Right lobe of liver (tissue), 6 donors: ENCODE results near the gene MICA. TPM values are rescaled to one million over a fixed set of nuclear protein-coding genes. Genes with fewer than 3 reads are reported as not detected.
"Not testable (repeated sequence)": the region's sequence is repeated elsewhere in the genome, so short reads cannot be mapped to it uniquely, and the experiment has no call there.

Experiments
- ATAC-seq, 4 donors: fragments of 200-7000 bp; cut with Tn5 transposase; one replicate each; pipeline ENCODE4 v1.9.1; 2020; ENCODE audit warnings: mild to moderate bottlenecking in 4 of 4, moderate library complexity in 4 of 4
- DNase-seq, 3 donors: peaks; one replicate each; pipeline ENCODE4 v3.0.0-alpha.2; 2020
- H3K27ac ChIP-seq, 3 donors: fragments of 200-600 bp; one replicate each; pipeline ENCODE4 v1.8.0; 2022
- H3K27me3 ChIP-seq, 2 donors: fragments of 200-600 bp; one replicate each; pipeline ENCODE4 v1.8.0; 2022
- H3K36me3 ChIP-seq, 4 donors: fragments of 200-600 bp; sonication (generic) in 1 of 4; one replicate each; pipeline versions ENCODE4 v1.5.1 to v1.8.0; 2017 to 2022; ENCODE audit warnings: control low read depth in 1 of 4
- H3K4me1 ChIP-seq, 4 donors: fragments of 200-600 bp; sonication (generic) in 1 of 4; one replicate each; pipeline versions ENCODE4 v1.5.1 to v1.8.0; 2017 to 2022; ENCODE audit warnings: control low read depth in 1 of 4
- H3K4me3 ChIP-seq, 3 donors: fragments of 200-600 bp; one replicate each; pipeline ENCODE4 v1.8.0; 2022
- H3K9me3 ChIP-seq, 4 donors: fragments of 200-600 bp; sonication (generic) in 1 of 4; one replicate each; pipeline versions ENCODE4 v1.5.1 to v1.8.0; 2017 to 2022; ENCODE audit warnings: control low read depth in 1 of 4
- CTCF ChIP-seq, 4 donors: fragments of 200-600 bp in 3 of 4; fragments of 450-650 bp in 1 of 4; IDR thresholded peaks; one replicate each; pipeline versions ENCODE4 v1.5.1 to v1.8.0; 2016 to 2022; ENCODE audit warnings: antibody characterized with exemption in 4 of 4, mild to moderate bottlenecking in 2 of 4
- POLR2A ChIP-seq: fragments of 450-650 bp; IDR thresholded peaks from one replicate; pipeline ENCODE4 v1.6.1; 2017; ENCODE audit warnings: antibody characterized with exemption, mild to moderate bottlenecking
- WGBS: methylation state at CpG from one replicate; pipeline ENCODE4 v1.1.6; 2018; ENCODE audit warnings: low coverage, low lambda C conversion rate; ENCODE audit not compliant: insufficient coverage; ENCODE audit errors: missing lambda C conversion rate; 5-methylcytosine and 5-hydroxymethylcytosine counted together
- intact Hi-C, 2 donors: fragments of 100-400 bp; cut with DNase I; formaldehyde crosslinking; loops; one replicate each; pipeline versions ENCODE4 v1.11.2 to v1.14.1; 2022
- total RNA-seq, 6 experiments: library from RNA; depleted of rRNA in 2 of 6; stranded (reverse); fragments of >200 nt in 2 of 6; fragmentation: NEBNext Ultra II Directional in 3 of 6; extraction: Animal tissue kit (Norgen Biotek cat#: 25700) in 3 of 6; gene quantifications; one replicate each; pipeline versions ENCODE4 v1.1.0 to v1.2.4, GENCODE V29; 2016 to 2023
- donor health status: DM: no; HTN: yes; CAD: no.
- donor health status: DM: no; HTN: no; CAD: no.
- donor health status: DM: no; HTN: no; CAD: no.
- donor health status: DM: no; HTN: yes; CAD: no.
- donor health status: DM: no; HTN: yes; CAD: no.

The MICA gene
- total RNA-seq, 6 experiments from 2014 or later, result 2.5 to 10.9 (median 6.1) TPM

GRCh38 chr6:31383149-31383548 lies 20.2 kb upstream of the MICA start:
- 49% methylated on average over 5 of the region's 5 CpGs for WGBS
- intact Hi-C loops, result no loop called here
- DNase-seq (no peak), ATAC-seq (no peak)
- no peak overlapping the region for H3K4me3 ChIP-seq
- H3K4me1 ChIP-seq, result peaks cover 0 to 12% (median 0%) of the 10 kb centered on the region in 4 donors
- no peak for TF ChIP-seq CTCF (IDR thresholded peaks at IDR 0.05)
- no peak for TF ChIP-seq POLR2A
- no peak overlapping the region for H3K27ac ChIP-seq
- no peaks in the 10 kb centered on the region for H3K27me3 ChIP-seq
- H3K9me3 ChIP-seq, result no peaks in the 10 kb centered on the region
- no peaks in the 10 kb centered on the region for H3K36me3 ChIP-seq

- no peak for DNase-seq
- 80% methylated on average over 2 of the region's 3 CpGs for WGBS
- H3K36me3 ChIP-seq, result no peaks in the 10 kb centered on the region
- H3K4me3 ChIP-seq, result no peak overlapping the region
- intact Hi-C loops, result no loop called here
- no peak for ATAC-seq
- TF ChIP-seq CTCF (IDR thresholded peaks at IDR 0.05) (no peak), POLR2A (no peak)
- no peaks in the 10 kb centered on the region for H3K9me3 ChIP-seq
- no peak overlapping the region for H3K27ac ChIP-seq
- H3K27me3 ChIP-seq, result no peaks in the 10 kb centered on the region
- peaks cover 0 to 12% (median 0%) of the 10 kb centered on the region in 4 donors for H3K4me1 ChIP-seq
Observed at GRCh38 chr6:31385041-31385440, 18.4 kb upstream of the MICA start.

GRCh38 chr6:31386099-31386498 lies 17.3 kb upstream of the MICA start:
- H3K36me3 ChIP-seq, result no peaks in the 10 kb centered on the region
- no peaks in the 10 kb centered on the region for H3K9me3 ChIP-seq
- H3K4me3 ChIP-seq, result no peak overlapping the region
- H3K27me3 ChIP-seq, result no peaks in the 10 kb centered on the region
- H3K27ac ChIP-seq, result no peak overlapping the region
- intact Hi-C loops, result no loop called here
- no peak for DNase-seq
- TF ChIP-seq POLR2A (no peak), CTCF (IDR thresholded peaks at IDR 0.05) (no peak)
- peaks cover 0 to 12% (median 0%) of the 10 kb centered on the region in 4 donors for H3K4me1 ChIP-seq
- 86% methylated on average over 3 of the region's 3 CpGs for WGBS
- ATAC-seq, result no peak

GRCh38 chr6:31386977-31387376 lies 16.4 kb upstream of the MICA start:
- no peak overlapping the region for H3K4me3 ChIP-seq
- H3K27me3 ChIP-seq, result no peaks in the 10 kb centered on the region
- ATAC-seq (peak; percentile 91 to 94 (median 94)), DNase-seq (peak; percentile 44 to 85 (median 76))
- WGBS, result 14% methylated on average over 1 of the region's 1 CpG
- H3K4me1 ChIP-seq, result peaks cover 0 to 12% (median 0%) of the 10 kb centered on the region in 4 donors
- no peaks in the 10 kb centered on the region for H3K9me3 ChIP-seq
- peak overlapping the region in 1 of 3 donors; percentile 54 for H3K27ac ChIP-seq
- intact Hi-C loops, result no loop called here
- TF ChIP-seq CTCF (IDR thresholded peaks at IDR 0.05) (peak in 1 of 4 donors; percentile 7), POLR2A (no peak)
- H3K36me3 ChIP-seq, result no peaks in the 10 kb centered on the region

GRCh38 chr6:31388916-31389801 lies 14.2 kb upstream of the MICA start:
- WGBS, result 40% methylated on average over 3 of the region's 13 CpGs

GRCh38 chr6:31389802-31390132 lies 13.6 kb upstream of the MICA start:
- intact Hi-C loops, result loop anchor here in 1 of 2 donors (10.0 kb wide), 1 partner anchor 55 kb away; no protein-coding TSS in a partner anchor
- H3K36me3 ChIP-seq, H3K4me3 ChIP-seq, H3K9me3 ChIP-seq, DNase-seq, ATAC-seq, H3K27me3 ChIP-seq, H3K27ac ChIP-seq: not testable (repeated sequence)
- peaks cover 0 to 12% (median 0%) of the 10 kb centered on the region in 4 donors for H3K4me1 ChIP-seq

More at GRCh38 chr6:31388916-31389801, 14.2 kb upstream of the MICA start:
- DNase-seq, H3K36me3 ChIP-seq, H3K27me3 ChIP-seq, H3K27ac ChIP-seq, intact Hi-C loops, H3K9me3 ChIP-seq, H3K4me3 ChIP-seq: not testable (repeated sequence)
- H3K4me1 ChIP-seq, result peaks cover 0 to 12% (median 0%) of the 10 kb centered on the region in 4 donors
- ATAC-seq, result peak; percentile 80 to 82 (median 82)
